H1 (cell line): Measurements from ENCODE around the gene DHRS7B. TPM values are rescaled to one million over a fixed set of nuclear protein-coding genes. Genes with fewer than 3 reads are reported as not detected.

Source experiments
- CTCF ChIA-PET: fragments of 300-600 bp; sonication (Branson Sonifier 250); formaldehyde crosslinking; loops from one replicate; lab custom pipeline; 2021; ENCODE audit not compliant: partially characterized antibody; lab: Charles Lee
- POLR2A ChIA-PET: fragments of 300-600 bp; sonication (Branson Sonifier 250); formaldehyde crosslinking; loops from one replicate; lab custom pipeline; 2021; ENCODE audit warnings: inconsistent platforms; ENCODE audit not compliant: partially characterized antibody; lab: Charles Lee
- DNase-seq, 2 experiments: peaks; one replicate each; pipeline versions ENCODE4 v3.0.0 to v3.0.0-alpha.2; 2010 to 2022; ENCODE audit warnings: low spot score in 2 of 2, low read depth in 1 of 2, mixed read lengths in 1 of 2
- FAIRE-seq: peaks from 2 replicates; lab custom pipeline; 2011; peaks lifted over from hg19 to GRCh38; lab: Jason Lieb, UNC
- H2AFZ ChIP-seq: 2 replicates; pipeline ENCODE4 v1.8.1; 2012; ENCODE audit warnings: low read length, inconsistent platforms
- H2AK5ac ChIP-seq: 2 replicates; pipeline ENCODE4 v1.6.1; 2013; ENCODE audit warnings: low read depth, low read length
- H2BK120ac ChIP-seq: replicated peaks from 2 replicates; pipeline ENCODE3; 2013; ENCODE audit warnings: low read depth, low read length, inconsistent platforms
- H2BK12ac ChIP-seq: 2 replicates; pipeline ENCODE4 v1.6.1; 2013; ENCODE audit warnings: low read depth, low read length
- H2BK15ac ChIP-seq: 2 replicates; pipeline ENCODE4 v1.6.1; 2013; ENCODE audit warnings: low read length
- H2BK20ac ChIP-seq: 2 replicates; pipeline ENCODE4 v1.6.1; 2013; ENCODE audit warnings: low read length
- H2BK5ac ChIP-seq: 2 replicates; pipeline ENCODE4 v1.6.1; 2013; ENCODE audit warnings: low read depth, low read length
- H3K14ac ChIP-seq: 2 replicates; pipeline ENCODE4 v1.6.1; 2013; ENCODE audit warnings: inconsistent platforms; ENCODE audit not compliant: insufficient read length
- H3K18ac ChIP-seq: 2 replicates; pipeline ENCODE4 v1.6.1; 2013; ENCODE audit warnings: low read length; ENCODE audit errors: extremely low read depth
- H3K23ac ChIP-seq: 2 replicates; pipeline ENCODE4 v1.6.1; 2013; ENCODE audit warnings: inconsistent platforms; ENCODE audit not compliant: insufficient read length
- H3K23me2 ChIP-seq: 2 replicates; pipeline ENCODE4 v1.6.1; 2013; ENCODE audit warnings: low read depth, low read length
- H3K27ac ChIP-seq: 2 replicates; pipeline ENCODE4 v1.6.1; 2011; ENCODE audit warnings: low read depth, low read length, inconsistent platforms
- H3K27me3 ChIP-seq, 4 experiments: replicated peaks in 1 of 4; 1 replicate in 1 of 4; 2 replicates in 3 of 4; pipeline versions ENCODE4 v1.6.1 to v1.8.1; 2011 to 2013; ENCODE audit warnings: low read length in 3 of 4, mild to moderate bottlenecking in 3 of 4, inconsistent platforms in 2 of 4, mixed read lengths in 2 of 4, moderate library complexity in 1 of 4; ENCODE audit not compliant: control insufficient read depth in 3 of 4, insufficient read depth in 3 of 4; ENCODE audit errors: extremely low read depth in 1 of 4
- H3K36me3 ChIP-seq, 4 experiments: 2 replicates each; pipeline versions ENCODE4 v1.6.1 to v1.8.1; 2011 to 2013; ENCODE audit warnings: mild to moderate bottlenecking in 4 of 4, low read length in 3 of 4, moderate library complexity in 2 of 4, control low read depth in 1 of 4, inconsistent platforms in 1 of 4; ENCODE audit not compliant: insufficient read depth in 4 of 4, control insufficient read depth in 2 of 4
- H3K4ac ChIP-seq: replicated peaks from 2 replicates; pipeline ENCODE3; 2013; ENCODE audit warnings: low read length, low read depth, mixed read lengths, inconsistent platforms; ENCODE audit not compliant: insufficient read length
- H3K4me1 ChIP-seq, 4 experiments: replicated peaks in 1 of 4; 1 replicate in 1 of 4; 2 replicates in 3 of 4; pipeline versions ENCODE4 v1.6.1 to v1.8.1; 2011 to 2013; ENCODE audit warnings: low read length in 3 of 4, inconsistent platforms in 2 of 4, mixed read lengths in 1 of 4; ENCODE audit not compliant: insufficient read depth in 4 of 4, control insufficient read depth in 3 of 4
- H3K4me2 ChIP-seq, 2 experiments: 2 replicates each; pipeline versions ENCODE4 v1.6.1 to v1.8.1; 2011 to 2013; ENCODE audit warnings: low read depth in 2 of 2, low read length in 2 of 2, control low read depth in 1 of 2, inconsistent platforms in 1 of 2, mild to moderate bottlenecking in 1 of 2; ENCODE audit not compliant: insufficient read depth in 1 of 2
- H3K4me3 ChIP-seq, 4 experiments: fragments of 200-600, 300-600 bp in 1 of 4; sonication (generic), shearing (Covaris generic), sonication (Bioruptor Twin) in 1 of 4; 2 replicates each; pipeline versions ENCODE4 v1.5.1 to v1.8.1; 2011 to 2016; ENCODE audit warnings: low read length in 4 of 4, low read depth in 3 of 4, control low read depth in 2 of 4, inconsistent platforms in 2 of 4, mild to moderate bottlenecking in 2 of 4, mixed read lengths in 1 of 4, moderate library complexity in 1 of 4; ENCODE audit not compliant: insufficient read depth in 2 of 4; ENCODE audit errors: extremely low read depth in 1 of 4
- H3K56ac ChIP-seq: replicated peaks from 2 replicates; pipeline ENCODE3; 2013; ENCODE audit warnings: low read depth, mild to moderate bottlenecking, mixed read lengths, low read length, inconsistent platforms; ENCODE audit not compliant: insufficient read length
- H3K79me1 ChIP-seq: 2 replicates; pipeline ENCODE4 v1.6.1; 2013; ENCODE audit warnings: low read depth, low read length, control low read depth
- H3K79me2 ChIP-seq, 2 experiments: 2 replicates each; pipeline versions ENCODE4 v1.6.1 to v1.8.1; 2012 to 2013; ENCODE audit warnings: low read length in 2 of 2, mild to moderate bottlenecking in 2 of 2, inconsistent platforms in 1 of 2; ENCODE audit not compliant: insufficient read depth in 2 of 2, control insufficient read depth in 1 of 2
- H3K9ac ChIP-seq, 4 experiments: replicated peaks in 1 of 4; 1 replicate in 1 of 4; 2 replicates in 3 of 4; pipeline versions ENCODE4 v1.6.1 to v1.8.1; 2011 to 2013; ENCODE audit warnings: low read depth in 3 of 4, low read length in 3 of 4, control low read depth in 2 of 4, mild to moderate bottlenecking in 2 of 4, moderate library complexity in 2 of 4, inconsistent platforms in 1 of 4; ENCODE audit errors: extremely low read depth in 1 of 4
- H3K9me3 ChIP-seq, 2 experiments: 2 replicates each; pipeline versions ENCODE4 v1.6.1 to v1.8.1; 2012 to 2013; ENCODE audit warnings: mild to moderate bottlenecking in 2 of 2, moderate library complexity in 2 of 2, control low read depth in 1 of 2, inconsistent platforms in 1 of 2, low read depth in 1 of 2, low read length in 1 of 2, mixed read lengths in 1 of 2; ENCODE audit not compliant: insufficient read depth in 2 of 2
- H4K20me1 ChIP-seq, 2 experiments: replicated peaks in 1 of 2; 2 replicates each; pipeline versions ENCODE3 to v1.8.1; 2011 to 2013; ENCODE audit warnings: inconsistent platforms in 2 of 2, low read length in 2 of 2, mild to moderate bottlenecking in 1 of 2; ENCODE audit not compliant: insufficient read depth in 2 of 2, control insufficient read depth in 1 of 2
- H4K5ac ChIP-seq: 2 replicates; pipeline ENCODE4 v1.6.1; 2013; ENCODE audit warnings: low read length, low read depth, mixed read lengths, inconsistent platforms; ENCODE audit not compliant: insufficient read length
- H4K8ac ChIP-seq: 2 replicates; pipeline ENCODE4 v1.8.0; 2013; ENCODE audit warnings: mild to moderate bottlenecking, moderate library complexity, low read length, inconsistent platforms; ENCODE audit not compliant: insufficient read depth; ENCODE audit errors: extremely low read depth
- H4K91ac ChIP-seq: replicated peaks from 2 replicates; pipeline ENCODE3; 2013; ENCODE audit warnings: low read length, mixed read lengths, inconsistent platforms; ENCODE audit not compliant: insufficient read length
- BCL11A ChIP-seq, 2 experiments: IDR thresholded peaks; one replicate each; pipeline ENCODE4 v1.6.1; 2011; ENCODE audit warnings: low read depth in 2 of 2, low read length in 2 of 2, mild to moderate bottlenecking in 2 of 2
- CBX5 ChIP-seq: fragments of 300-800, 300-1000 bp; sonication (generic); IDR thresholded peaks from 2 replicates; pipeline ENCODE4 v1.7.1; 2016; ENCODE audit warnings: antibody characterized with exemption, low read length, low read depth
- HDAC6 ChIP-seq: IDR thresholded peaks from one replicate; pipeline ENCODE4 v1.7.1; 2012; ENCODE audit warnings: low read depth, mild to moderate bottlenecking, inconsistent platforms, low read length, moderate library complexity
- KDM1A ChIP-seq: fragments of 200-600, 300-600 bp; sonication (generic); IDR thresholded peaks from 2 replicates; pipeline ENCODE4 v1.7.1; 2016; ENCODE audit warnings: mild to moderate bottlenecking, low read length, borderline replicate concordance
- KDM4A ChIP-seq: IDR thresholded peaks from one replicate; pipeline ENCODE4 v1.7.1; 2012; ENCODE audit warnings: low read depth, mild to moderate bottlenecking, moderate library complexity, low read length, inconsistent platforms; ENCODE audit not compliant: severe bottlenecking
- KDM5A ChIP-seq: fragments of 200-600 bp; IDR thresholded peaks from 2 replicates; pipeline ENCODE4 v1.7.1; 2012; ENCODE audit warnings: mild to moderate bottlenecking, low read length, inconsistent platforms, mixed read lengths
- MAFK ChIP-seq: IDR thresholded peaks from 2 replicates; pipeline ENCODE4 v1.6.1; 2012; ENCODE audit warnings: low read depth, mild to moderate bottlenecking, improper control_type of control experiment, low read length
- POLR2AphosphoS5 ChIP-seq: IDR thresholded peaks from 2 replicates; pipeline ENCODE4 v1.6.1; 2011; ENCODE audit warnings: low read depth, low read length
- SIN3A ChIP-seq, 2 experiments: IDR thresholded peaks in 1 of 2; conservative IDR thresholded peaks in 1 of 2; 2 replicates each; pipeline ENCODE4 v1.6.1; 2011 to 2012; ENCODE audit warnings: low read length in 2 of 2, improper control_type of control experiment in 1 of 2, low read depth in 1 of 2, mild to moderate bottlenecking in 1 of 2
- WGBS, 2 experiments: shearing (Covaris generic) in 1 of 2; methylation state at CpG; one replicate each; pipeline versions ENCODE4 v1.1.6 to v1.1.7; 2013 to 2015; ENCODE audit warnings: low lambda C conversion rate in 2 of 2, mixed read lengths in 2 of 2, inconsistent platforms in 1 of 2, low coverage in 1 of 2, missing lambda C conversion rate in 1 of 2; ENCODE audit not compliant: insufficient replicate concordance in 2 of 2, insufficient coverage in 1 of 2, insufficient read length in 1 of 2; ENCODE audit errors: extremely low coverage in 1 of 2, missing lambda C conversion rate in 1 of 2; 5-methylcytosine and 5-hydroxymethylcytosine counted together
- polyA plus RNA-seq, 7 experiments: library from polyadenylated mRNA; depleted of rRNA in 3 of 7; stranded (reverse) in 5 of 7; unstranded in 2 of 7; fragments of >200 nt in 5 of 7; fragments of 200-250 nt in 2 of 7; gene quantifications; 1 replicate in 5 of 7; 2 replicates in 1 of 7; 4 replicates in 1 of 7; pipeline versions ENCODE4 v1.2.1 to v1.2.3, GENCODE V29; 2011 to 2013; ENCODE audit warnings: missing spikeins in 2 of 7, mixed read lengths in 2 of 7
- total RNA-seq: library from RNA; stranded (reverse); fragmentation: NEBNext Ultra II Directional; extraction: Animal tissue kit (Norgen Biotek cat#: 25700); gene quantifications from 2 replicates; pipeline ENCODE4 v1.2.1, GENCODE V29; 2021
- TF ChIP-seq, protein P1 (sequence below): IDR thresholded peaks from 2 replicates; pipeline ENCODE4 v1.6.1; 2011; ENCODE audit warnings: low read depth, mild to moderate bottlenecking, low read length; ENCODE audit not compliant: insufficient read depth
- TF ChIP-seq, protein P2 (sequence below): IDR thresholded peaks from 2 replicates; pipeline ENCODE4 v1.6.1; 2012; ENCODE audit warnings: low read length, inconsistent platforms

DHRS7B gene
- total and polyA plus RNA-seq, 2 of the 8 experiments (the other 6 are each of a cell fraction or from before 2014, with no cell fraction given): 11.0 to 27.9 TPM

DNA sequence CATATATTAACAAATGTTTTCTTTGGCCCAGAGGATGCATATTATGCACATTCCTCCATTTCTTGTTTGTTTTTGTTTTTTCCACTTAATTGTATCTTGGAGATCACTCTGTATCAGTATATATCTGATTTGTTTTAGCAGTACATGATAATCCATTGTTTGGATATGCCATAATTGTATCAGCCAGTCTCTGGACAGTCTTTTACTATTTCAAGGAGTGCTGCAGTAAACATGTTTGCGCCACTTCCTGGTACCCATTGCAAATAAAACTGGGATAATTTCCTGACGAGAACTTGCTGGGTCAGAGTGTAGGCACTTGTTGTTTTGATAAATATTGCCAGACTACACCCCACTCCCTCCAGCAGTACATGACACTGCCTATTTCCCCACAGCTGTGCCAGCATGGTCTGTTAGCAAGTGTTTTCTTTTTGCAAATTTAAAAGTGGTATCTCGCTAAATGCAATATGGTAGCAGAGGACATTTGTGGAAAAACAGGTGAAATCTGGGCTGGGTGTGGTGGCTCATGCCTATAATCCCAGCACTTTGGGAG lies 92.1 kb downstream of the DHRS7B start:
- no peak overlapping the region for H3K18ac ChIP-seq
- no peak overlapping the region for H2AK5ac ChIP-seq
- peaks cover 0 to 8% (median 3%) of the 10 kb centered on the region in 4 experiments; a peak in 4 of 7 replicates for H3K4me1 ChIP-seq
- H2BK15ac ChIP-seq: no peak overlapping the region
- peaks cover 0 to 2% of the 10 kb centered on the region in 2 experiments for H4K20me1 ChIP-seq
- peaks cover 8% of the 10 kb centered on the region for H3K23me2 ChIP-seq
- H3K9me3 ChIP-seq: no peaks in the 10 kb centered on the region; a peak in 1 of 4 replicates
- H3K56ac ChIP-seq: no peak overlapping the region
- H3K4me3 ChIP-seq: no peak overlapping the region
- WGBS, 2 experiments: 94% methylated on average over 3 of the region's 3 CpGs; no CpG with 5 or more reads in 1 of the 2 experiments
- H3K4ac ChIP-seq: no peak overlapping the region
- no peak overlapping the region for H4K8ac ChIP-seq
- H2BK12ac ChIP-seq: no peak overlapping the region
- POLR2A ChIA-PET: no interaction called here
- H3K79me1 ChIP-seq: no peaks in the 10 kb centered on the region
- no peak for FAIRE-seq
- H3K23ac ChIP-seq: no peak overlapping the region
- CTCF ChIA-PET: interaction anchor here (1.4 kb wide), 1 partner anchor 21 kb away, joined by 4 read pairs; no protein-coding TSS in a partner anchor
- H3K9ac ChIP-seq: no peak overlapping the region
- no peak overlapping the region for H4K5ac ChIP-seq
- H2AFZ ChIP-seq: no peak overlapping the region
- no peak overlapping the region for H3K27ac ChIP-seq
- H3K4me2 ChIP-seq: no peak overlapping the region
- no peak overlapping the region for H2BK120ac ChIP-seq
- H3K36me3 ChIP-seq: no peaks in the 10 kb centered on the region
- DNase-seq: no peak
- H2BK20ac ChIP-seq: no peak overlapping the region
- H4K91ac ChIP-seq: no peak overlapping the region
- no peak overlapping the region for H2BK5ac ChIP-seq
- no peaks in the 10 kb centered on the region for H3K79me2 ChIP-seq
- no peak overlapping the region for H3K14ac ChIP-seq
- no peaks in the 10 kb centered on the region for H3K27me3 ChIP-seq
- no peak for TF ChIP-seq HDAC6
- TF ChIP-seq, protein P1, sequence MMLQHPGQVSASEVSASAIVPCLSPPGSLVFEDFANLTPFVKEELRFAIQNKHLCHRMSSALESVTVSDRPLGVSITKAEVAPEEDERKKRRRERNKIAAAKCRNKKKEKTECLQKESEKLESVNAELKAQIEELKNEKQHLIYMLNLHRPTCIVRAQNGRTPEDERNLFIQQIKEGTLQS: no peak
- no peak for TF ChIP-seq CBX5
- no peak for TF ChIP-seq MAFK
- no peak for TF ChIP-seq KDM4A
- TF ChIP-seq POLR2AphosphoS5: no peak
- TF ChIP-seq, protein P2, sequence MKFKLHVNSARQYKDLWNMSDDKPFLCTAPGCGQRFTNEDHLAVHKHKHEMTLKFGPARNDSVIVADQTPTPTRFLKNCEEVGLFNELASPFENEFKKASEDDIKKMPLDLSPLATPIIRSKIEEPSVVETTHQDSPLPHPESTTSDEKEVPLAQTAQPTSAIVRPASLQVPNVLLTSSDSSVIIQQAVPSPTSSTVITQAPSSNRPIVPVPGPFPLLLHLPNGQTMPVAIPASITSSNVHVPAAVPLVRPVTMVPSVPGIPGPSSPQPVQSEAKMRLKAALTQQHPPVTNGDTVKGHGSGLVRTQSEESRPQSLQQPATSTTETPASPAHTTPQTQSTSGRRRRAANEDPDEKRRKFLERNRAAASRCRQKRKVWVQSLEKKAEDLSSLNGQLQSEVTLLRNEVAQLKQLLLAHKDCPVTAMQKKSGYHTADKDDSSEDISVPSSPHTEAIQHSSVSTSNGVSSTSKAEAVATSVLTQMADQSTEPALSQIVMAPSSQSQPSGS: no peak
- no peak for TF ChIP-seq BCL11A (IDR thresholded peaks at IDR 0.05; ENCODE audit: low read depth in 2 of 2, low read length in 2 of 2)
- TF ChIP-seq KDM5A: no peak
- TF ChIP-seq SIN3A (conservative IDR thresholded peaks at IDR 0.05 in 1 of 2, IDR thresholded peaks at IDR 0.05 in 1 of 2; ENCODE audit: low read depth in 1 of 2, low read length in 2 of 2): no peak
- no peak for TF ChIP-seq KDM1A
